MM.1S (cell line): ENCODE results near the gene YIPF4.
"Not testable (repeated sequence)": the region's sequence is repeated elsewhere in the genome, so short reads cannot be mapped to it uniquely, and the experiment has no call there.

Experiments used
- DNase-seq: peaks from one replicate; pipeline ENCODE4 v3.0.0-alpha.2; 2015
- H2AFZ ChIP-seq: fragments of 300-600 bp; sonication (generic); 2 replicates; pipeline ENCODE4 v1.6.0; 2016; ENCODE audit warnings: antibody characterized with exemption, low read length
- H3F3A ChIP-seq: fragments of 300-600 bp; sonication (generic); 2 replicates; pipeline ENCODE4 v1.6.1; 2016; ENCODE audit warnings: mild to moderate bottlenecking, antibody characterized with exemption, low read length, moderate library complexity, mixed read lengths; ENCODE audit not compliant: insufficient read depth
- H3K27ac ChIP-seq: fragments of 300-600 bp; sonication (generic); 2 replicates; pipeline ENCODE4 v1.5.1; 2016; ENCODE audit warnings: mild to moderate bottlenecking, low read length
- H3K27me3 ChIP-seq: fragments of 300-600 bp; sonication (generic); replicated peaks from 2 replicates; pipeline ENCODE4 v1.6.0; 2016; ENCODE audit warnings: low read length; ENCODE audit not compliant: insufficient read depth
- H3K36me3 ChIP-seq: fragments of 300-600 bp; sonication (generic); replicated peaks from 2 replicates; pipeline ENCODE4 v1.6.1; 2016; ENCODE audit warnings: mild to moderate bottlenecking, low read length, mixed read lengths; ENCODE audit not compliant: insufficient read depth
- H3K4me1 ChIP-seq: fragments of 300-600 bp; sonication (generic); 2 replicates; pipeline ENCODE4 v1.6.1; 2016; ENCODE audit warnings: low read length, mixed read lengths
- H3K4me2 ChIP-seq: fragments of 300-600 bp; sonication (generic); 2 replicates; pipeline ENCODE4 v1.6.0; 2016; ENCODE audit warnings: low read depth, low read length
- H3K4me3 ChIP-seq: fragments of 300-600 bp; sonication (generic); 2 replicates; pipeline ENCODE4 v1.5.1; 2016; ENCODE audit warnings: low read length, mixed read lengths
- H3K79me2 ChIP-seq: fragments of 300-600 bp; sonication (generic); 2 replicates; pipeline ENCODE4 v1.6.1; 2016; ENCODE audit warnings: mixed run types, low read length, mixed read lengths
- H3K9ac ChIP-seq: fragments of 300-600 bp; sonication (generic); 2 replicates; pipeline ENCODE4 v1.6.1; 2016; ENCODE audit warnings: low read length, mixed read lengths
- H3K9me2 ChIP-seq: fragments of 300-600 bp; sonication (generic); replicated peaks from 2 replicates; pipeline ENCODE4 v1.6.1; 2016; ENCODE audit warnings: mild to moderate bottlenecking, low read length, mixed read lengths; ENCODE audit not compliant: insufficient read depth
- H3K9me3 ChIP-seq: fragments of 300-600 bp; sonication (generic); replicated peaks from 2 replicates; pipeline ENCODE4 v1.6.1; 2016; ENCODE audit warnings: mild to moderate bottlenecking, low read length, mixed read lengths; ENCODE audit not compliant: insufficient read depth
- H4K20me1 ChIP-seq: fragments of 300-600 bp; sonication (generic); 2 replicates; pipeline ENCODE4 v1.6.1; 2016; ENCODE audit warnings: mild to moderate bottlenecking, low read length, moderate library complexity, mixed read lengths; ENCODE audit not compliant: insufficient read depth
- EZH2 ChIP-seq: fragments of 300-600 bp; sonication (generic); optimal IDR thresholded peaks from 2 replicates; pipeline ENCODE3; 2017; ENCODE audit warnings: low read depth, mild to moderate bottlenecking, antibody characterized with exemption, low read length, mixed read lengths
- EZH2phosphoT487 ChIP-seq: fragments of 300-600 bp; sonication (generic); IDR thresholded peaks from 2 replicates; pipeline ENCODE4 v1.6.1; 2018; ENCODE audit warnings: antibody characterized with exemption, low read length
- TF ChIP-seq, protein P1 (sequence below): fragments of 300-600 bp; sonication (generic); IDR thresholded peaks from 2 replicates; pipeline ENCODE4 v1.5.1; 2016; ENCODE audit warnings: antibody characterized with exemption, low read length, mixed read lengths

The YIPF4 gene

DNA sequence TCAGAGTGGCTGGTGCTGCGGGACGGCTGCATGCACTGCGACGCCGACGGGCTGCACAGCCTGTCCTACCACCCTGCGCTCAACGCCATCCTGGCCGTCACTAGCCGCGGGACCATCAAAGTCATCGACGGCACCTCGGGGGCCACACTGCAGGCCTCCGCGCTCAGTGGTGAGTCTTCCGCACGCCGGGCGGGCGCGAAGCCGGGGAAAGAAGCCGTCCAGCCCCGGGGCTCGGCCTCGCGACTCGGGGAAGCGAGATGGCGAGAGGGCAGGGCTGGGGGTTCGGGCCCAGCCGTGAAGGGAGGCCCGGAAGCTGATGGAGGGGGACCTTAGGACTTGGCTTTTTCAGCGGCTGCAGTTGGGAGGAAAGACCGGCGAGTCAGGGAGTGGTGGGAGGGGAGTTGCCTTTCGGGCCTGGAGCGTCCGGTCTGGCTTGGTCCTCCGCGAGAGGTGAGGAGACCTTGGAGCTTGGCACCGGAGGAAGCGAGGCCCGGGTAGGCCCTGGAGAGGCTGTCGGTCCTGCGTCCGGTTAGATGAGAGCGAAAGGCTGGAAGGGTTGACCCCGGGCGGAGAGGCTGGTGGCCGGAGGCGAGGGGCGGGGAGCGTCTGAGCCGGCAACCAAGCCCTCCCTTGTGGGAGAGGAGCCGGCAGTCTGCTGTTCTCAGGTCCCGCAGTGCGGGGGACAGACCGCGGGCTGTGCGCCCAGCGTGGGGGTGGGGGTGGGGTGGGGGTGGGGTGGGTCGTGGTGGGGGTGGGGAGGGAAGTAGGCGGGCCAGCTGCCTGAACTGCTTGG lies 79.8 kb downstream of the YIPF4 start:
- no peaks in the 10 kb centered on the region for H3K9me3 ChIP-seq
- H3K27me3 ChIP-seq = no peaks in the 10 kb centered on the region
- peak overlapping the region; percentile 96 for H3K4me2 ChIP-seq
- H2AFZ ChIP-seq = peak overlapping the region; percentile 56
- no peaks in the 10 kb centered on the region for H3K9me2 ChIP-seq
- H3K9ac ChIP-seq = peak overlapping the region; percentile 91
- H3K79me2 ChIP-seq = peaks cover 53% of the 10 kb centered on the region
- H3K4me3 ChIP-seq = peak overlapping the region; percentile 100
- peak; percentile 36 for DNase-seq
- H3K27ac ChIP-seq = peak overlapping the region; percentile 80
- peaks cover 17% of the 10 kb centered on the region for H3F3A ChIP-seq
- H3K4me1 ChIP-seq = peaks cover 16% of the 10 kb centered on the region
- no peak for TF ChIP-seq EZH2
- TF ChIP-seq EZH2phosphoT487 = no peak
- TF ChIP-seq, protein P1, sequence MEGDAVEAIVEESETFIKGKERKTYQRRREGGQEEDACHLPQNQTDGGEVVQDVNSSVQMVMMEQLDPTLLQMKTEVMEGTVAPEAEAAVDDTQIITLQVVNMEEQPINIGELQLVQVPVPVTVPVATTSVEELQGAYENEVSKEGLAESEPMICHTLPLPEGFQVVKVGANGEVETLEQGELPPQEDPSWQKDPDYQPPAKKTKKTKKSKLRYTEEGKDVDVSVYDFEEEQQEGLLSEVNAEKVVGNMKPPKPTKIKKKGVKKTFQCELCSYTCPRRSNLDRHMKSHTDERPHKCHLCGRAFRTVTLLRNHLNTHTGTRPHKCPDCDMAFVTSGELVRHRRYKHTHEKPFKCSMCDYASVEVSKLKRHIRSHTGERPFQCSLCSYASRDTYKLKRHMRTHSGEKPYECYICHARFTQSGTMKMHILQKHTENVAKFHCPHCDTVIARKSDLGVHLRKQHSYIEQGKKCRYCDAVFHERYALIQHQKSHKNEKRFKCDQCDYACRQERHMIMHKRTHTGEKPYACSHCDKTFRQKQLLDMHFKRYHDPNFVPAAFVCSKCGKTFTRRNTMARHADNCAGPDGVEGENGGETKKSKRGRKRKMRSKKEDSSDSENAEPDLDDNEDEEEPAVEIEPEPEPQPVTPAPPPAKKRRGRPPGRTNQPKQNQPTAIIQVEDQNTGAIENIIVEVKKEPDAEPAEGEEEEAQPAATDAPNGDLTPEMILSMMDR = no peak
- H4K20me1 ChIP-seq = peaks cover 39% of the 10 kb centered on the region
- peaks cover 3% of the 10 kb centered on the region; the same call in 1 of the 2 replicates for H3K36me3 ChIP-seq

DNA sequence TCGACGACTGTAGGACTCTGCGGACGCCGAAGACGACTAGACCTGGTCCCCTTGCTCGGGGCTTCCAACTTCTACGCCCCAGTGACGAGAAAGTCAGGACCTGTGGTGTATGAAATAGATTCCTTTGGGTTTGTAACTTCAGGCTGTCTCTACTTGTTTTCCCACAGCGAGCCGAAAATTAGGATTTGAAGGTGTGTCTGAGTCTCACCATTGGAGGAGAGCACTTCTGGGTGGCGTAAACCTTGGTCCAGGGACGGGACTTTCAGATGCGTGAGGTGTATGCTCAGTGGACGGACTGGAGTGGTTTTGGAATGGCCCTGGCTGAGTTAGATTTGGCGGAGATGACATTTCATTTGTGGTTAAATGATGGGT lies 80.4 kb downstream of the YIPF4 start:
- H3K4me1 ChIP-seq = peaks cover 16% of the 10 kb centered on the region
- H3F3A ChIP-seq = peaks cover 17% of the 10 kb centered on the region
- peaks cover 59% of the 10 kb centered on the region for H3K79me2 ChIP-seq
- no peaks in the 10 kb centered on the region for H3K9me3 ChIP-seq
- TF ChIP-seq, protein P1 = no peak
- TF ChIP-seq EZH2phosphoT487 (no peak), EZH2 (no peak)
- H2AFZ ChIP-seq = no peak overlapping the region
- H3K36me3 ChIP-seq = peaks cover 3% of the 10 kb centered on the region; the same call in 1 of the 2 replicates
- DNase-seq = peak; percentile 7
- H4K20me1 ChIP-seq = peaks cover 44% of the 10 kb centered on the region
- H3K27ac ChIP-seq = peak overlapping the region; percentile 25; the same call in 1 of the 2 replicates
- no peaks in the 10 kb centered on the region for H3K27me3 ChIP-seq
- H3K9ac ChIP-seq = peak overlapping the region; percentile 49; the same call in 1 of the 2 replicates
- no peaks in the 10 kb centered on the region for H3K9me2 ChIP-seq
- H3K4me2 ChIP-seq = peak overlapping the region; percentile 96
- peak overlapping the region; percentile 100 for H3K4me3 ChIP-seq

DNA sequence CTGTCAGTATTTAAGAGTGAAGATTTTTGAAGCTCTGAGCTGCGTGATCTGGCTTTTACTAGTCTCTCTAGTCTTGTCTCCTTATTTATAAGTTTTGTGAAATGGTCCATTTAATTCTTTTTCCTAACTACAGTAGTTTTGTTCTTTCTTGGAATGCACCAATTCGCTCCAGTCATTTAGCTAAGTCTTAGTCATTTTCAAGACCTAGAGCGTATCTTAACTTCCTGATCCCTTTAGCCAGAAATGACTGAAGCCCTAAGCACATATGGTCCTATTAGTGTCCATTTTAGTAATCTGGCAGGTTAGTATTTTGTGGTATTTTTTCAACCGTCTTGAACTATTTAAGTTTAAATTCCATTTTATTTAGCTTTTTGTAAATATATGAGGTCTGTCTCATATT lies 82.7 kb downstream of the YIPF4 start:
- H3F3A ChIP-seq = peaks cover 17% of the 10 kb centered on the region
- peaks cover 61% of the 10 kb centered on the region for H4K20me1 ChIP-seq
- no peak overlapping the region for H3K4me2 ChIP-seq
- H3K4me3 ChIP-seq = no peak overlapping the region
- no peak overlapping the region for H3K27ac ChIP-seq
- no peak overlapping the region for H2AFZ ChIP-seq
- peaks cover 82% of the 10 kb centered on the region for H3K79me2 ChIP-seq
- H3K9me3 ChIP-seq = no peaks in the 10 kb centered on the region
- no peak for DNase-seq
- H3K27me3 ChIP-seq = no peaks in the 10 kb centered on the region
- H3K36me3 ChIP-seq = peaks cover 3% of the 10 kb centered on the region; the same call in 1 of the 2 replicates
- TF ChIP-seq EZH2 = no peak
- TF ChIP-seq, protein P1 = no peak
- TF ChIP-seq EZH2phosphoT487 = no peak
- H3K9ac ChIP-seq = no peak overlapping the region
- peaks cover 16% of the 10 kb centered on the region for H3K4me1 ChIP-seq
- H3K9me2 ChIP-seq = no peaks in the 10 kb centered on the region

DNA sequence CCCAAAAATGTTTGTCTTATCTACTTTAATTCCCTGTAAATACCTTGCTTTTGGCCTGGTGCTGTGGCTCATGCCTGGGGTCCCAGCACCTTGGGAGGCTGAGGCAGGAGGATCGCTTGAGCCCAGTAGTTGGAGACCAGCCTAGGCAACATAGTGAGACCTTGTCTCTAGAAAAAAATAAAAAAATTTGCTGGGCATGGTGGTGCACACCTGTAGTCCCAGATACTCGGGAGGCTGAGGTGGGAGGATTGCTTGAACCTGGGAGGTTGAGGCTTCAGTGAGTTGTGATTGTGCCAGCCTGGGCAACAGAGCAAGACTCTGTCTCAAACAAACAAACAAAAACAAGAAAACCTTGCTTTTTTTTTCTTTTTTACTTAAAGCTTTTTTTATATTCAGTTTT lies 85.3 kb downstream of the YIPF4 start:
- H2AFZ ChIP-seq, H3K9ac ChIP-seq, H3K4me3 ChIP-seq, H3K36me3 ChIP-seq, H3K27ac ChIP-seq, H3K9me2 ChIP-seq, H3K4me2 ChIP-seq, H3F3A ChIP-seq, DNase-seq, H3K27me3 ChIP-seq, H3K9me3 ChIP-seq: not testable (repeated sequence)
- Histone ChIP-seq H3K4me1 (peaks cover 12% of the 10 kb centered on the region), H3K79me2 (peaks cover 100% of the 10 kb centered on the region), H4K20me1 (peaks cover 65% of the 10 kb centered on the region)
